Neutrophil (primary cell): Measurements from ENCODE around the gene ZYG11A.

Source experiments
- H3K27ac ChIP-seq: fragments of 200-600 bp; sonication (generic); 2 replicates; pipeline ENCODE4 v1.5.1; 2016; ENCODE audit warnings: mild to moderate bottlenecking, moderate library complexity
- H3K27me3 ChIP-seq: fragments of 200-600 bp; sonication (generic); 2 replicates; pipeline ENCODE4 v1.6.0; 2016; ENCODE audit warnings: mild to moderate bottlenecking
- H3K36me3 ChIP-seq: fragments of 200-600 bp; sonication (generic); 2 replicates; pipeline ENCODE4 v1.5.1; 2017
- H3K4me1 ChIP-seq, 2 experiments: fragments of 200-600 bp in 1 of 2; sonication (generic) in 1 of 2; 1 replicate in 1 of 2; 2 replicates in 1 of 2; pipeline versions ENCODE4 v1.5.1 to v1.6.1; 2013 to 2016; ENCODE audit warnings: low read depth in 1 of 2, low read length in 1 of 2, mild to moderate bottlenecking in 1 of 2, moderate library complexity in 1 of 2; ENCODE audit not compliant: control insufficient read depth in 1 of 2, insufficient read depth in 1 of 2
- H3K4me3 ChIP-seq, 2 experiments: fragments of 200-600 bp in 1 of 2; sonication (generic) in 1 of 2; 1 replicate in 1 of 2; 2 replicates in 1 of 2; pipeline ENCODE4 v1.5.1; 2013 to 2016; ENCODE audit warnings: low read depth in 1 of 2, low read length in 1 of 2, mild to moderate bottlenecking in 1 of 2, moderate library complexity in 1 of 2
- H3K9me3 ChIP-seq: fragments of 200-600 bp; sonication (generic); 2 replicates; pipeline ENCODE4 v1.5.1; 2016
- CTCF ChIP-seq: fragments of 200-600 bp; sonication (generic); IDR thresholded peaks from 2 replicates; pipeline ENCODE4 v1.5.1; 2016; ENCODE audit warnings: antibody characterized with exemption

The ZYG11A gene

GRCh38 chr1:52848423-52848822, 5.9 kb downstream of the ZYG11A start:
- no peaks in the 10 kb centered on the region for H3K36me3 ChIP-seq
- H3K4me3 ChIP-seq: no peak overlapping the region
- H3K4me1 ChIP-seq: peaks cover 2 to 4% of the 10 kb centered on the region in 2 experiments
- H3K9me3 ChIP-seq: no peaks in the 10 kb centered on the region
- no peak overlapping the region for H3K27ac ChIP-seq
- no peak for TF ChIP-seq CTCF
- peaks cover 59% of the 10 kb centered on the region for H3K27me3 ChIP-seq

- peaks cover 47% of the 10 kb centered on the region for H3K27me3 ChIP-seq
- no peaks in the 10 kb centered on the region for H3K9me3 ChIP-seq
- no peak overlapping the region for H3K4me3 ChIP-seq
- no peaks in the 10 kb centered on the region for H3K36me3 ChIP-seq
- H3K4me1 ChIP-seq: no peaks in the 10 kb centered on the region
- TF ChIP-seq CTCF: no peak
- H3K27ac ChIP-seq: no peak overlapping the region
Measured at GRCh38 chr1:52850951-52851350, 8.4 kb downstream of the ZYG11A start.

GRCh38 chr1:52852854-52853253, 10.3 kb downstream of the ZYG11A start:
- Histone ChIP-seq H3K27ac (no peak overlapping the region), H3K4me3 (no peak overlapping the region), H3K9me3 (no peaks in the 10 kb centered on the region), H3K36me3 (no peaks in the 10 kb centered on the region), H3K27me3 (peaks cover 39% of the 10 kb centered on the region), H3K4me1 (no peaks in the 10 kb centered on the region)
- TF ChIP-seq CTCF: no peak

GRCh38 chr1:52855584-52855983, 13.0 kb downstream of the ZYG11A start:
- Histone ChIP-seq H3K27me3 (peaks cover 30% of the 10 kb centered on the region), H3K27ac (no peak overlapping the region), H3K4me1 (no peaks in the 10 kb centered on the region), H3K9me3 (no peaks in the 10 kb centered on the region), H3K36me3 (no peaks in the 10 kb centered on the region), H3K4me3 (no peak overlapping the region)
- TF ChIP-seq CTCF: no peak

GRCh38 chr1:52856026-52856425, 13.5 kb downstream of the ZYG11A start:
- TF ChIP-seq CTCF: no peak
- Histone ChIP-seq H3K9me3 (no peaks in the 10 kb centered on the region), H3K4me3 (no peak overlapping the region), H3K4me1 (no peaks in the 10 kb centered on the region), H3K27ac (no peak overlapping the region), H3K36me3 (no peaks in the 10 kb centered on the region), H3K27me3 (peaks cover 30% of the 10 kb centered on the region)

- no peak for TF ChIP-seq CTCF
- H3K36me3 ChIP-seq: no peaks in the 10 kb centered on the region
- no peak overlapping the region for H3K4me3 ChIP-seq
- H3K27ac ChIP-seq: no peak overlapping the region
- H3K9me3 ChIP-seq: no peaks in the 10 kb centered on the region
- H3K4me1 ChIP-seq: no peaks in the 10 kb centered on the region
- peaks cover 30% of the 10 kb centered on the region for H3K27me3 ChIP-seq
Measured at GRCh38 chr1:52857443-52857842, 14.9 kb downstream of the ZYG11A start.
